SW 1271 (cell line): ENCODE data around the gene LMNTD1.
A peak's percentile ranks its signal among the peaks of the same experiment; 100 is the strongest.
"Not testable (repeated sequence)": the region's sequence is repeated elsewhere in the genome, so short reads cannot be mapped to it uniquely, and the experiment has no call there.

Source experiments
- DNase-seq, 2 experiments: peaks; one replicate each; lab custom pipeline; 2025; lab: John Stamatoyannopoulos, UW

Gene LMNTD1

GRCh38 chr12:25553098-25553497 lies at the start of gene LMNTD1:
TSS of gene LMNTD1 (minus strand) at chr12:25553283. CDS start at chr12:25552959, 324 bp downstream.
- no peak for DNase-seq

- no peak for DNase-seq
Observed at GRCh38 chr12:25598956-25599355, 45.9 kb upstream of the LMNTD1 start.

GRCh38 chr12:25595496-25595895 lies 42.4 kb upstream of the LMNTD1 start:
- not testable (repeated sequence) for DNase-seq

GRCh38 chr12:25594376-25594775 lies 41.3 kb upstream of the LMNTD1 start:
- DNase-seq, result no peak

GRCh38 chr12:25592725-25593495 lies 39.8 kb upstream of the LMNTD1 start:
- DNase-seq, result no peak

GRCh38 chr12:25591144-25591543 lies 38.1 kb upstream of the LMNTD1 start:
- no peak for DNase-seq

- DNase-seq, result no peak
Observed at GRCh38 chr12:25590011-25590721, 37.1 kb upstream of the LMNTD1 start.

GRCh38 chr12:25587346-25587745 lies 34.3 kb upstream of the LMNTD1 start:
- DNase-seq, result no peak

GRCh38 chr12:25585662-25586061 lies 32.6 kb upstream of the LMNTD1 start:
- DNase-seq, result no peak

- DNase-seq, result no peak
Observed at GRCh38 chr12:25585021-25585523, 32.0 kb upstream of the LMNTD1 start.

GRCh38 chr12:25584596-25584995 lies 31.5 kb upstream of the LMNTD1 start:
- no peak for DNase-seq

- DNase-seq, result peak in 1 of 2 experiments; percentile 7
Observed at GRCh38 chr12:25583545-25583944, 30.5 kb upstream of the LMNTD1 start.

- DNase-seq, result no peak
Observed at GRCh38 chr12:25581067-25581466, 28.0 kb upstream of the LMNTD1 start.

- no peak for DNase-seq
Observed at GRCh38 chr12:25578411-25579143, 25.5 kb upstream of the LMNTD1 start.

- no peak for DNase-seq
Observed at GRCh38 chr12:25574761-25575160, 21.7 kb upstream of the LMNTD1 start.

- no peak for DNase-seq
Observed at GRCh38 chr12:25573346-25573745, 20.3 kb upstream of the LMNTD1 start.

GRCh38 chr12:25570418-25570817 lies 17.3 kb upstream of the LMNTD1 start:
- DNase-seq, result no peak

GRCh38 chr12:25566202-25566949 lies 13.3 kb upstream of the LMNTD1 start:
- no peak for DNase-seq

- no peak for DNase-seq
Observed at GRCh38 chr12:25558586-25558985, 5.5 kb upstream of the LMNTD1 start.

GRCh38 chr12:25557830-25558436 lies 4.8 kb upstream of the LMNTD1 start:
- peak in 1 of 2 experiments; percentile 71 for DNase-seq

GRCh38 chr12:25556153-25556552 lies 3.1 kb upstream of the LMNTD1 start:
- DNase-seq, result no peak
